ENCODE data around the gene C17orf114.

The C17orf114 gene

GRCh38 chr17:4785311-4786105 lies 16.6 kb downstream of the C17orf114 start:
- Histone ChIP-seq H3K4ac (ENCODE audit: low read depth, low read length) (no peak overlapping the region), H2AFZ (replicated peaks; ENCODE audit: low read length, poor library complexity) (peak overlapping the region; percentile 64), H4K20me1 (ENCODE audit: insufficient read depth, low read length) (no peaks in the 10 kb centered on the region), H2AK9ac (replicated peaks; ENCODE audit: low read depth, low read length, poor library complexity) (peak overlapping the region; percentile 70), H3K18ac (ENCODE audit: low read depth, low read length) (no peak overlapping the region), H2BK5ac (ENCODE audit: low read depth, low read length, poor library complexity, severe bottlenecking) (no peak overlapping the region), H3K23ac (ENCODE audit: low read depth, low read length) (peak overlapping the region; percentile 60), H3K79me1 (ENCODE audit: low read depth in 1 of 2, low read length in 2 of 2) (peaks cover 0 to 5% of the 10 kb centered on the region in 2 experiments; a peak in 2 of 4 replicates), H3K36me3 (ENCODE audit: control insufficient read depth, insufficient read depth, low read length) (no peaks in the 10 kb centered on the region), H2AK5ac (ENCODE audit: low read depth, low read length) (no peak overlapping the region), H3K9ac (ENCODE audit: low read depth, low read length) (no peak overlapping the region), H3K4me3 (ENCODE audit: insufficient read depth, low read depth, low read length) (no peak overlapping the region), H3K9me1 (ENCODE audit: insufficient read depth, low read length) (peaks cover under 1% of the 10 kb centered on the region; the same call in 1 of the 2 replicates), H4K5ac (ENCODE audit: low read depth, low read length) (no peak overlapping the region), H3K56ac (ENCODE audit: extremely low read depth, insufficient read depth, low read length) (no peak overlapping the region), H3K4me1 (ENCODE audit: control insufficient read depth, insufficient read depth, low read length) (peaks cover 5% of the 10 kb centered on the region; the same call in 1 of the 2 replicates), H3K27me3 (ENCODE audit: control insufficient read depth, insufficient read depth, low read length) (peaks cover 43% of the 10 kb centered on the region), H4K91ac (ENCODE audit: insufficient read depth, low read depth, low read length) (no peak overlapping the region), H2BK120ac (ENCODE audit: low read depth, low read length) (no peak overlapping the region), H3K4me2 (ENCODE audit: low read depth, low read length) (peak overlapping the region; percentile 20; the same call in 1 of the 2 replicates), H2BK15ac (ENCODE audit: low read depth, low read length) (no peak overlapping the region), H3K9me3 (ENCODE audit: control insufficient read depth, insufficient read depth, low read length) (no peaks in the 10 kb centered on the region), H2BK20ac (ENCODE audit: low read depth, low read length) (no peak overlapping the region), H4K8ac (ENCODE audit: low read depth in 2 of 2, low read length in 2 of 2) (no peak overlapping the region), H3K14ac (replicated peaks; ENCODE audit: low read depth, low read length) (no peak overlapping the region), H3K27ac (ENCODE audit: insufficient read depth, low read length) (no peak overlapping the region)
- 12% methylated on average over 31 of the region's 61 CpGs; no CpG with 5 or more reads in 1 of the 2 experiments for WGBS, 2 experiments (ENCODE audit: extremely low coverage in 2 of 2, insufficient read length in 1 of 2)
- ChIA-PET POLR2A (ENCODE audit: unreplicated experiment) (no interaction called here), CTCF (no interaction called here)
- dilution Hi-C loops (cut with HindIII; ENCODE audit: low sequenced_read_pairs, unreplicated experiment), result no loop called here
- in situ Hi-C loops (cut with MboI; ENCODE audit: low sequenced_read_pairs), result loop anchor here (5.0 kb wide), 1 partner anchor 97 kb away; no protein-coding TSS in a partner anchor
- no TSS peak for BruUV-seq (replicated peaks)
- ATAC-seq (ENCODE audit: low read depth) (no peak), DNase-seq (no peak)
- intact Hi-C loops (cut with micrococcal nuclease), result no loop called here
- TF ChIP-seq CHD1 (IDR thresholded peaks at IDR 0.05; ENCODE audit: low read depth, low read length) (no peak), CEBPB (IDR thresholded peaks at IDR 0.05; ENCODE audit: low read depth, low read length) (no peak), ELK1 (IDR thresholded peaks at IDR 0.05; ENCODE audit: borderline replicate concordance, low read depth, low read length) (no peak), MAZ (IDR thresholded peaks at IDR 0.05; ENCODE audit: borderline replicate concordance, low read depth, low read length) (no peak), BHLHE40 (IDR thresholded peaks at IDR 0.05; ENCODE audit: low read depth, low read length) (no peak), CTCF (conservative IDR thresholded peaks at IDR 0.05; ENCODE audit: low read depth, low read length) (no peak), MXI1 (IDR thresholded peaks at IDR 0.05; ENCODE audit: borderline replicate concordance, low read depth, low read length) (no peak), POLR2A (IDR thresholded peaks at IDR 0.05; ENCODE audit: low read depth, low read length) (no peak), RFX5 (IDR thresholded peaks at IDR 0.05; ENCODE audit: low read depth, low read length) (no peak), RCOR1 (IDR thresholded peaks at IDR 0.05; ENCODE audit: insufficient replicate concordance, low read length) (no peak), SMC3 (IDR thresholded peaks at IDR 0.05; ENCODE audit: low read depth, low read length) (no peak), NFE2L2 (IDR thresholded peaks at IDR 0.05; ENCODE audit: low read depth, low read length) (no peak), USF2 (IDR thresholded peaks at IDR 0.05; ENCODE audit: low read depth, low read length) (no peak), MAFK (IDR thresholded peaks at IDR 0.05; ENCODE audit: low read depth, low read length) (no peak), RAD21 (IDR thresholded peaks at IDR 0.05; ENCODE audit: low read length) (no peak)
